ENCODE measurements around the gene ACMSD. TPM values are rescaled to one million over a fixed set of nuclear protein-coding genes. Genes with fewer than 3 reads are reported as not detected.
"Not testable (repeated sequence)": the region's sequence is repeated elsewhere in the genome, so short reads cannot be mapped to it uniquely, and the experiment has no call there.

Gene ACMSD
- total and polyA plus RNA-seq, 3 experiments from 2014 or later, result not detected

- Mint-ChIP-seq H3K27me3 (peaks cover 3 to 4% of the 10 kb centered on the region in 2 donors), H3K36me3 (peaks cover 0 to 2% (median 0%) of the 10 kb centered on the region in 3 donors), H3K4me3 (no peak overlapping the region), H3K4me1 (peaks cover 0 to 4% (median 0%) of the 10 kb centered on the region in 3 donors), H3K27ac (no peak overlapping the region), H3K9me3 (no peaks in the 10 kb centered on the region)
- H3K4me1 ChIP-seq (ENCODE audit: insufficient read depth, low read length), result no peaks in the 10 kb centered on the region
- no peak overlapping the region for H3K4me3 ChIP-seq (ENCODE audit: low read length)
- H3K27me3 ChIP-seq (ENCODE audit: insufficient read depth, low read length, poor library complexity, severe bottlenecking), result no peaks in the 10 kb centered on the region
- ChIA-PET CTCF (no interaction called here), POLR2A (interaction anchor here (0.5 kb wide), 1 partner anchor 22 kb away, joined by 3 read pairs; no protein-coding TSS in a partner anchor)
- H3K27ac ChIP-seq (ENCODE audit: low read depth, low read length), result no peak overlapping the region
- no peaks in the 10 kb centered on the region for H3K36me3 ChIP-seq (ENCODE audit: insufficient read depth, low read length)
- H3K9me3 ChIP-seq (ENCODE audit: low read length), result no peaks in the 10 kb centered on the region
- no peak for DNase-seq
Measured at GRCh38 chr2:134892282-134893035, 54.0 kb downstream of the ACMSD start.

GRCh38 chr2:134897932-134898331 lies 59.5 kb downstream of the ACMSD start:
- peaks cover 0 to 3% of the 10 kb centered on the region in 2 donors for H3K27me3 Mint-ChIP-seq
- H3K4me3 Mint-ChIP-seq, result no peak overlapping the region
- H3K4me1 ChIP-seq (ENCODE audit: insufficient read depth, low read length), result no peaks in the 10 kb centered on the region
- H3K4me1 Mint-ChIP-seq, result peaks cover 0 to 4% (median 0%) of the 10 kb centered on the region in 3 donors
- CTCF ChIA-PET, result interaction anchor here (1.0 to 1.4 kb wide), 3 partner anchors 445 to 780 kb away, joined by 3 to 5 read pairs (median 3); no protein-coding TSS in a partner anchor
- no peaks in the 10 kb centered on the region for H3K9me3 ChIP-seq (ENCODE audit: low read length)
- no peak overlapping the region for H3K4me3 ChIP-seq (ENCODE audit: low read length)
- H3K36me3 ChIP-seq (ENCODE audit: insufficient read depth, low read length), result no peaks in the 10 kb centered on the region
- no peaks in the 10 kb centered on the region for H3K27me3 ChIP-seq (ENCODE audit: insufficient read depth, low read length, poor library complexity, severe bottlenecking)
- H3K36me3 Mint-ChIP-seq, result no peaks in the 10 kb centered on the region
- POLR2A ChIA-PET, result interaction anchor here (0.6 kb wide), 1 partner anchor 114 kb away, joined by 7 read pairs; no protein-coding TSS in a partner anchor
- H3K27ac Mint-ChIP-seq, result no peak overlapping the region
- DNase-seq, result peak in 1 of 5 donors; percentile 9
- H3K27ac ChIP-seq (ENCODE audit: low read depth, low read length), result no peak overlapping the region
- H3K9me3 Mint-ChIP-seq, result no peaks in the 10 kb centered on the region

- Mint-ChIP-seq H3K4me1 (peaks cover 0 to 4% (median 0%) of the 10 kb centered on the region in 3 donors), H3K36me3 (peaks cover 0 to 1% (median 0%) of the 10 kb centered on the region in 3 donors), H3K4me3 (no peak overlapping the region), H3K9me3 (no peaks in the 10 kb centered on the region), H3K27me3 (peaks cover 0 to 5% of the 10 kb centered on the region in 2 donors), H3K27ac (no peak overlapping the region)
- H3K9me3 ChIP-seq (ENCODE audit: low read length), result no peaks in the 10 kb centered on the region
- H3K4me3 ChIP-seq (ENCODE audit: low read length), result no peak overlapping the region
- no peaks in the 10 kb centered on the region for H3K27me3 ChIP-seq (ENCODE audit: insufficient read depth, low read length, poor library complexity, severe bottlenecking)
- no peaks in the 10 kb centered on the region for H3K36me3 ChIP-seq (ENCODE audit: insufficient read depth, low read length)
- H3K4me1 ChIP-seq (ENCODE audit: insufficient read depth, low read length), result no peaks in the 10 kb centered on the region
- no peak overlapping the region for H3K27ac ChIP-seq (ENCODE audit: low read depth, low read length)
- DNase-seq, result no peak
- POLR2A ChIA-PET, result no interaction called here
- CTCF ChIA-PET, result no interaction called here
Measured at GRCh38 chr2:134899204-134899603, 60.8 kb downstream of the ACMSD start.

GRCh38 chr2:134900151-134900550 lies 61.7 kb downstream of the ACMSD start:
- Histone ChIP-seq H3K4me3 (ENCODE audit: low read length) (no peak overlapping the region), H3K36me3 (ENCODE audit: insufficient read depth, low read length) (no peaks in the 10 kb centered on the region), H3K27me3 (ENCODE audit: insufficient read depth, low read length, poor library complexity, severe bottlenecking) (no peaks in the 10 kb centered on the region), H3K27ac (ENCODE audit: low read depth, low read length) (no peak overlapping the region), H3K4me1 (ENCODE audit: insufficient read depth, low read length) (no peaks in the 10 kb centered on the region), H3K9me3 (ENCODE audit: low read length) (no peaks in the 10 kb centered on the region)
- peaks cover 0 to 1% (median 0%) of the 10 kb centered on the region in 3 donors for H3K36me3 Mint-ChIP-seq
- POLR2A ChIA-PET, result no interaction called here
- peaks cover 0 to 11% of the 10 kb centered on the region in 2 donors for H3K27me3 Mint-ChIP-seq
- H3K9me3 Mint-ChIP-seq, result no peaks in the 10 kb centered on the region
- H3K4me1 Mint-ChIP-seq, result peaks cover 0 to 4% (median 0%) of the 10 kb centered on the region in 3 donors
- no peak for DNase-seq
- CTCF ChIA-PET, result interaction anchor here (0.8 kb wide), 1 partner anchor 440 kb away, joined by 3 read pairs; no protein-coding TSS in a partner anchor
- no peak overlapping the region for H3K27ac Mint-ChIP-seq
- no peak overlapping the region for H3K4me3 Mint-ChIP-seq

- H3K9me3 ChIP-seq (ENCODE audit: low read length); H3K4me1 ChIP-seq (ENCODE audit: insufficient read depth, low read length); H3K27ac ChIP-seq (ENCODE audit: low read depth, low read length); H3K9me3 Mint-ChIP-seq; H3K4me3 ChIP-seq (ENCODE audit: low read length); H3K36me3 Mint-ChIP-seq; H3K4me1 Mint-ChIP-seq; H3K27ac Mint-ChIP-seq; DNase-seq; H3K36me3 ChIP-seq (ENCODE audit: insufficient read depth, low read length); POLR2A ChIA-PET; H3K27me3 ChIP-seq (ENCODE audit: insufficient read depth, low read length, poor library complexity, severe bottlenecking); H3K4me3 Mint-ChIP-seq: not testable (repeated sequence)
- H3K27me3 Mint-ChIP-seq, result peaks cover 0 to 16% of the 10 kb centered on the region in 2 donors
- CTCF ChIA-PET, result interaction anchor here (0.6 kb wide), 1 partner anchor 200 kb away, joined by 4 read pairs; no protein-coding TSS in a partner anchor
Measured at GRCh38 chr2:134903701-134904100, 65.3 kb downstream of the ACMSD start.

GRCh38 chr2:134905168-134905567 lies 66.8 kb downstream of the ACMSD start:
- H3K27ac Mint-ChIP-seq, result no peak overlapping the region
- CTCF ChIA-PET, result no interaction called here
- H3K4me3 Mint-ChIP-seq, result no peak overlapping the region
- Histone ChIP-seq H3K27me3 (ENCODE audit: insufficient read depth, low read length, poor library complexity, severe bottlenecking) (no peaks in the 10 kb centered on the region), H3K4me1 (ENCODE audit: insufficient read depth, low read length) (no peaks in the 10 kb centered on the region), H3K4me3 (ENCODE audit: low read length) (no peak overlapping the region), H3K36me3 (ENCODE audit: insufficient read depth, low read length) (no peaks in the 10 kb centered on the region), H3K9me3 (ENCODE audit: low read length) (no peaks in the 10 kb centered on the region), H3K27ac (ENCODE audit: low read depth, low read length) (no peak overlapping the region)
- H3K36me3 Mint-ChIP-seq, result peaks cover 0 to 6% (median 6%) of the 10 kb centered on the region in 3 donors
- H3K9me3 Mint-ChIP-seq, result peaks cover 0 to 7% (median 4%) of the 10 kb centered on the region in 5 donors
- H3K4me1 Mint-ChIP-seq, result no peaks in the 10 kb centered on the region
- POLR2A ChIA-PET, result interaction anchor here (0.6 kb wide), 1 partner anchor 733 kb away, joined by 3 read pairs; no protein-coding TSS in a partner anchor
- no peak for DNase-seq
- H3K27me3 Mint-ChIP-seq, result peaks cover 0 to 16% of the 10 kb centered on the region in 2 donors

- Histone ChIP-seq H3K36me3 (ENCODE audit: insufficient read depth, low read length) (no peaks in the 10 kb centered on the region), H3K27ac (ENCODE audit: low read depth, low read length) (no peak overlapping the region), H3K4me3 (ENCODE audit: low read length) (no peak overlapping the region), H3K9me3 (ENCODE audit: low read length) (no peaks in the 10 kb centered on the region), H3K4me1 (ENCODE audit: insufficient read depth, low read length) (no peaks in the 10 kb centered on the region), H3K27me3 (ENCODE audit: insufficient read depth, low read length, poor library complexity, severe bottlenecking) (no peaks in the 10 kb centered on the region)
- H3K9me3 Mint-ChIP-seq, result peaks cover 0 to 7% (median 4%) of the 10 kb centered on the region in 5 donors
- ChIA-PET CTCF (interaction anchor here (1.3 kb wide), 1 partner anchor 455 kb away, joined by 5 read pairs; no protein-coding TSS in a partner anchor), POLR2A (no interaction called here)
- peaks cover 0 to 6% (median 6%) of the 10 kb centered on the region in 3 donors for H3K36me3 Mint-ChIP-seq
- H3K4me1 Mint-ChIP-seq, result no peaks in the 10 kb centered on the region
- no peak overlapping the region for H3K27ac Mint-ChIP-seq
- H3K27me3 Mint-ChIP-seq, result peaks cover 0 to 16% of the 10 kb centered on the region in 2 donors
- no peak overlapping the region for H3K4me3 Mint-ChIP-seq
- DNase-seq, result no peak
Measured at GRCh38 chr2:134906726-134907125, 68.3 kb downstream of the ACMSD start.

GRCh38 chr2:134907441-134908116 lies 69.2 kb downstream of the ACMSD start:
- CTCF ChIA-PET, result interaction anchor here (1.3 kb wide), 1 partner anchor 456 kb away, joined by 5 read pairs; no protein-coding TSS in a partner anchor
- H3K9me3 Mint-ChIP-seq; H3K4me1 ChIP-seq (ENCODE audit: insufficient read depth, low read length); H3K36me3 Mint-ChIP-seq; H3K27ac Mint-ChIP-seq; H3K4me1 Mint-ChIP-seq; H3K4me3 Mint-ChIP-seq; H3K27me3 ChIP-seq (ENCODE audit: insufficient read depth, low read length, poor library complexity, severe bottlenecking); H3K9me3 ChIP-seq (ENCODE audit: low read length); H3K36me3 ChIP-seq (ENCODE audit: insufficient read depth, low read length); POLR2A ChIA-PET; DNase-seq; H3K4me3 ChIP-seq (ENCODE audit: low read length); H3K27ac ChIP-seq (ENCODE audit: low read depth, low read length): not testable (repeated sequence)
- peaks cover 0 to 16% of the 10 kb centered on the region in 2 donors for H3K27me3 Mint-ChIP-seq

Measured in CD8-positive, alpha-beta memory T cell (primary cell).